ENCODE data around the gene MAMSTR.

DNA sequence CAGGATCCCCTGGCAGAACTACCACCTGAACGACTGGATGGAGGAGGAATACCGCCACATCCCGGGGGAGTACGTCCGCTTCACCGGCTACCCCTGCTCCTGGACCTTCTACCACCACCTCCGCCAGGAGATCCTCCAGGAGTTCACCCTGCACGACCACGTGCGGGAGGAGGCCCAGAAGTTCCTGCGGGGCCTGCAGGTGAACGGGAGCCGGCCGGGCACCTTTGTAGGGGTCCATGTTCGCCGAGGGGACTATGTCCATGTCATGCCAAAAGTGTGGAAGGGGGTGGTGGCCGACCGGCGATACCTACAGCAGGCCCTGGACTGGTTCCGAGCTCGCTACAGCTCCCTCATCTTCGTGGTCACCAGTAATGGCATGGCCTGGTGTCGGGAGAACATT, 16.2 kb downstream of the MAMSTR start:
- TF ChIP-seq POLR2A (IDR thresholded peaks at IDR 0.05; ENCODE audit: low read depth, low read length), result no peak
- no peak for TF ChIP-seq RAD21 (IDR thresholded peaks at IDR 0.05; ENCODE audit: low read length)
- TF ChIP-seq, protein P1, sequence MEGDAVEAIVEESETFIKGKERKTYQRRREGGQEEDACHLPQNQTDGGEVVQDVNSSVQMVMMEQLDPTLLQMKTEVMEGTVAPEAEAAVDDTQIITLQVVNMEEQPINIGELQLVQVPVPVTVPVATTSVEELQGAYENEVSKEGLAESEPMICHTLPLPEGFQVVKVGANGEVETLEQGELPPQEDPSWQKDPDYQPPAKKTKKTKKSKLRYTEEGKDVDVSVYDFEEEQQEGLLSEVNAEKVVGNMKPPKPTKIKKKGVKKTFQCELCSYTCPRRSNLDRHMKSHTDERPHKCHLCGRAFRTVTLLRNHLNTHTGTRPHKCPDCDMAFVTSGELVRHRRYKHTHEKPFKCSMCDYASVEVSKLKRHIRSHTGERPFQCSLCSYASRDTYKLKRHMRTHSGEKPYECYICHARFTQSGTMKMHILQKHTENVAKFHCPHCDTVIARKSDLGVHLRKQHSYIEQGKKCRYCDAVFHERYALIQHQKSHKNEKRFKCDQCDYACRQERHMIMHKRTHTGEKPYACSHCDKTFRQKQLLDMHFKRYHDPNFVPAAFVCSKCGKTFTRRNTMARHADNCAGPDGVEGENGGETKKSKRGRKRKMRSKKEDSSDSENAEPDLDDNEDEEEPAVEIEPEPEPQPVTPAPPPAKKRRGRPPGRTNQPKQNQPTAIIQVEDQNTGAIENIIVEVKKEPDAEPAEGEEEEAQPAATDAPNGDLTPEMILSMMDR (conservative IDR thresholded peaks at IDR 0.05; ENCODE audit: low read depth, low read length), result no peak
- no peak for TF ChIP-seq SMC3 (IDR thresholded peaks at IDR 0.05; ENCODE audit: low read depth, low read length)
- no peak for TF ChIP-seq RCOR1 (IDR thresholded peaks at IDR 0.05; ENCODE audit: insufficient replicate concordance, low read length)
- TF ChIP-seq BHLHE40 (IDR thresholded peaks at IDR 0.05; ENCODE audit: low read depth, low read length), result no peak
- TF ChIP-seq, protein P2, sequence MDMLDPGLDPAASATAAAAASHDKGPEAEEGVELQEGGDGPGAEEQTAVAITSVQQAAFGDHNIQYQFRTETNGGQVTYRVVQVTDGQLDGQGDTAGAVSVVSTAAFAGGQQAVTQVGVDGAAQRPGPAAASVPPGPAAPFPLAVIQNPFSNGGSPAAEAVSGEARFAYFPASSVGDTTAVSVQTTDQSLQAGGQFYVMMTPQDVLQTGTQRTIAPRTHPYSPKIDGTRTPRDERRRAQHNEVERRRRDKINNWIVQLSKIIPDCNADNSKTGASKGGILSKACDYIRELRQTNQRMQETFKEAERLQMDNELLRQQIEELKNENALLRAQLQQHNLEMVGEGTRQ (IDR thresholded peaks at IDR 0.05; ENCODE audit: low read depth, low read length), result no peak
